Kidney epithelial cell (primary cell): ENCODE results near the gene PDCD7. TPM values are rescaled to one million over a fixed set of nuclear protein-coding genes. Genes with fewer than 3 reads are reported as not detected.
"Not testable (repeated sequence)": the region's sequence is repeated elsewhere in the genome, so short reads cannot be mapped to it uniquely, and the experiment has no call there.

Experiments
- DNase-seq: peaks from one replicate; pipeline ENCODE4 v3.0.0-alpha.2; 2010; ENCODE audit warnings: low read depth
- H3K27me3 ChIP-seq: 2 replicates; pipeline ENCODE4 v1.6.0; 2011; ENCODE audit warnings: low read length; ENCODE audit not compliant: control insufficient read depth, insufficient read depth
- H3K36me3 ChIP-seq: 2 replicates; pipeline ENCODE4 v1.5.1; 2011; ENCODE audit warnings: low read length; ENCODE audit not compliant: control insufficient read depth, insufficient read depth
- H3K4me3 ChIP-seq: 2 replicates; pipeline ENCODE4 v1.5.1; 2011; ENCODE audit warnings: low read depth, mild to moderate bottlenecking, control low read depth, low read length
- total RNA-seq: library from RNA; depleted of rRNA; stranded (reverse); fragments of >200 nt; gene quantifications from 2 replicates; pipeline ENCODE4 v1.2.3, GENCODE V29; 2015
- TF ChIP-seq, protein P1 (sequence below): IDR thresholded peaks from 2 replicates; pipeline ENCODE4 v1.5.1; 2011; ENCODE audit warnings: mild to moderate bottlenecking, moderate library complexity, low read length, control low read depth, inconsistent platforms; ENCODE audit not compliant: insufficient read depth, poor library complexity, severe bottlenecking

The PDCD7 gene
- total RNA-seq, 1 donor from 2014 or later, result 25.6 TPM

DNA sequence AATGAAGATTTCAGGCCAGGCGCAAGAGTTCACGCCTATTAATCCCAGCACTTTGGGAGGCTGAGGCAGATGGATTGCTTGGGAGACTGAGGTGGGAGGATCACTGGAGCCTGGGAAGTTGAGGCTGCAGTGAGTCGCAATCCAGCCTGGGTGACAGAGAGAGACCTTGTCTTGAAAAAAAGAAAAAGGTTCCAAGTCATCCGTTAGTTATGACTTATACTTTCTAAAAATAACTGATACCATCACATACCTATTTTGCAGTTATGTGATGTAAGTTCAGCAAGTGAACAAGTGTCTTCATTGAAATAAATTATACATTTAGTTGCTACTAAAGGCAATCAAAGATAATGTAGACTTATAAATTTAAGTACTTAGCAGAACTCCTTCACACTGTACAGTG lies 29.4 kb upstream of the PDCD7 start:
- DNase-seq, result no peak
- H3K36me3 ChIP-seq, result no peaks in the 10 kb centered on the region
- H3K4me3 ChIP-seq, result no peak overlapping the region
- no peaks in the 10 kb centered on the region for H3K27me3 ChIP-seq
- TF ChIP-seq, protein P1, sequence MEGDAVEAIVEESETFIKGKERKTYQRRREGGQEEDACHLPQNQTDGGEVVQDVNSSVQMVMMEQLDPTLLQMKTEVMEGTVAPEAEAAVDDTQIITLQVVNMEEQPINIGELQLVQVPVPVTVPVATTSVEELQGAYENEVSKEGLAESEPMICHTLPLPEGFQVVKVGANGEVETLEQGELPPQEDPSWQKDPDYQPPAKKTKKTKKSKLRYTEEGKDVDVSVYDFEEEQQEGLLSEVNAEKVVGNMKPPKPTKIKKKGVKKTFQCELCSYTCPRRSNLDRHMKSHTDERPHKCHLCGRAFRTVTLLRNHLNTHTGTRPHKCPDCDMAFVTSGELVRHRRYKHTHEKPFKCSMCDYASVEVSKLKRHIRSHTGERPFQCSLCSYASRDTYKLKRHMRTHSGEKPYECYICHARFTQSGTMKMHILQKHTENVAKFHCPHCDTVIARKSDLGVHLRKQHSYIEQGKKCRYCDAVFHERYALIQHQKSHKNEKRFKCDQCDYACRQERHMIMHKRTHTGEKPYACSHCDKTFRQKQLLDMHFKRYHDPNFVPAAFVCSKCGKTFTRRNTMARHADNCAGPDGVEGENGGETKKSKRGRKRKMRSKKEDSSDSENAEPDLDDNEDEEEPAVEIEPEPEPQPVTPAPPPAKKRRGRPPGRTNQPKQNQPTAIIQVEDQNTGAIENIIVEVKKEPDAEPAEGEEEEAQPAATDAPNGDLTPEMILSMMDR, result no peak

DNA sequence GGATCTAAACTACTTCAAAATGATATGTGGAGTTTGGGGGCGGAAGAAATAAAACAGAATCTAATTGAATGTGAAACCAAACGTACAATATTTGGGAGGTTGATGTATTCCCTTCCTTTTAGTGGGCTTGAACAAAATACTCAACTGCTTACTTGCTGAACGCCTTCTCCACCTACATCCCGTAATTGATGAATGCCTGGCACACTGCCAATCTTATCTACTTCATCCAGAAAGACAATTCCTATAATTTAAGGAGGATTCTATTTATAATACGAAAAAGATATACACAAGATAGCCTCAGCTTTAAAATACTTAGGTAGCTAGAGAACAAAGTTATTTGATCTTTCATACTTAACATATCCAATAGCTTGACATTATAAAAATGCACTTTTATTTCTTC lies 23.1 kb upstream of the PDCD7 start:
- DNase-seq, result no peak
- TF ChIP-seq, protein P1, result no peak
- H3K4me3 ChIP-seq, result no peak overlapping the region
- peaks cover 1% of the 10 kb centered on the region for H3K36me3 ChIP-seq
- no peaks in the 10 kb centered on the region for H3K27me3 ChIP-seq

DNA sequence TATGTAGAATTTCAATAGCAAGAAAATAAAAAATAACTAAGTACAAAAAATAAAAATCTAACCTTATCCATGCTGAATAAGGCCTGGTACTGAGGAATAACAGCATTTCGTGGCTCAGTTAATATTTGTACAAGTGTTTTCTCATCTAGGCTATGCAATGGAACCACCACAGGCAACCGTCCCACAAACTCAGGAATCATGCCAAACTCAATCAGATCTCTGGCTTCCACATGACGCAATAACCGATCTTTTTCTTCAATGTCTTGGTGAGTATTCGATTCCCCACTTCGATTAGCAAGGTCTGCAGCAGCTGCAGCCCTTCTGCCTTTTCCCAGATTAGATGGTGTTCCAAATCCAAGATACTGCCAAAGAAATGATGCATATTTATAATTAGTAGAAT lies 21.1 kb upstream of the PDCD7 start:
- Histone ChIP-seq H3K4me3 (no peak overlapping the region), H3K36me3 (peaks cover 1% of the 10 kb centered on the region), H3K27me3 (no peaks in the 10 kb centered on the region)
- TF ChIP-seq, protein P1, result no peak
- DNase-seq, result no peak

- H3K27me3 ChIP-seq, result no peaks in the 10 kb centered on the region
- DNase-seq, result no peak
- no peak overlapping the region for H3K4me3 ChIP-seq
- no peaks in the 10 kb centered on the region for H3K36me3 ChIP-seq
- TF ChIP-seq, protein P1, result no peak
Measured at GRCh38 chr15:65147902-65148301, 14.3 kb upstream of the PDCD7 start.

DNA sequence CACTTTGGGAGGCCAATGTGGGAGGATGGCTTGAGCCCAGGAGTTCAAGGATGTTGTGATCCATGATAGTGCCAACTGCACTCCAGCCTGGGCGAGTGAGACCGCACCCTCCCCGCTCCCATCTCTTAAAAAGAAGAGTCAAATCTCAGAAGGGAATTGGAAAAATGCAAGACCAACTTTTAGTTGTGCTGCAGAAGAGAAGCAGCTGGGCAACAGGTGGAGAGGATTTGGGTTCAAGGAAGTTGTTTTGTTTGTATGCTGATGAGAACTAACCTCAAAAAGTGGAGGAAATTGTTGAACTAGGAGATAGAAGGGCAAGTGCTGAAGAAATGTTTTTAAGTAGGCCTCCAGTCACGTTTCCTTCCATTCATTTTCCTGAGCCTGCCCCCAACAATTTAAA lies 12.8 kb upstream of the PDCD7 start:
- Histone ChIP-seq H3K4me3 (no peak overlapping the region), H3K36me3 (no peaks in the 10 kb centered on the region), H3K27me3 (no peaks in the 10 kb centered on the region)
- no peak for DNase-seq
- TF ChIP-seq, protein P1, result no peak

GRCh38 chr15:65138631-65139030 lies 5.0 kb upstream of the PDCD7 start:
- H3K4me3 ChIP-seq, H3K27me3 ChIP-seq, DNase-seq, H3K36me3 ChIP-seq: not testable (repeated sequence)

- H3K27me3 ChIP-seq, H3K36me3 ChIP-seq, H3K4me3 ChIP-seq, DNase-seq: not testable (repeated sequence)
Measured at GRCh38 chr15:65137893-65138292, 4.3 kb upstream of the PDCD7 start.

DNA sequence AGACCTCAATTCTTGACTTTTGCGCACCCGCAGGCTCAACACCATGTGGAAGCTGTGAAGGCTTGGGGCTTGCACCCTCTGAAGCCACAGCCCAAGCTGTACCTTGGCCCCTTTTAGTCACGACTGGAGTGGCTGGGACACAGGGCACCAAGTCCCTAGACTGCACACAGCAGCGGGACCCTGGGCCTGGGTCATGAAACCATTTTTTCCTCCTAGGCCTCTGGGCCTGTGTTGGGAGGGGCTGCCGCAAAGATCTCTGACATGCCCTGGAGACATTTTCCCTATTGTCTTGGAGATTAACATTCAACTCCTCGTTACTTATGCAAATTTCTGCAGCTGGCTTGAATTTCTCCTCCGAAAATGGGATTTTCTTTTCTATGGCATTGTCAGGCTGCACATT lies 3.5 kb upstream of the PDCD7 start:
- H3K36me3 ChIP-seq, DNase-seq, H3K27me3 ChIP-seq, H3K4me3 ChIP-seq: not testable (repeated sequence)
